Mucosa of stomach (tissue), 1 donor: Measurements from ENCODE around the gene GPRC5A.

Experiments
- H3K27me3 ChIP-seq: one replicate; pipeline ENCODE4 v1.7.0; 2013; ENCODE audit warnings: mild to moderate bottlenecking, low read length; ENCODE audit not compliant: control insufficient read depth, insufficient read depth
- H3K36me3 ChIP-seq: one replicate; pipeline ENCODE4 v1.7.0; 2013; ENCODE audit warnings: low read length; ENCODE audit not compliant: control insufficient read depth, insufficient read depth
- H3K4me1 ChIP-seq: one replicate; pipeline ENCODE4 v1.7.0; 2013; ENCODE audit warnings: mild to moderate bottlenecking, low read length; ENCODE audit not compliant: control insufficient read depth, insufficient read depth
- H3K4me3 ChIP-seq: one replicate; pipeline ENCODE4 v1.7.0; 2013; ENCODE audit warnings: low read length
- H3K9ac ChIP-seq: one replicate; pipeline ENCODE4 v1.7.0; 2013; ENCODE audit warnings: mild to moderate bottlenecking, low read length, moderate library complexity
- H3K9me3 ChIP-seq: one replicate; pipeline ENCODE4 v1.7.0; 2013; ENCODE audit warnings: mild to moderate bottlenecking, low read length, moderate library complexity; ENCODE audit not compliant: control insufficient read depth
- donor health status: Pancreatic carcinoma.

The GPRC5A gene

DNA sequence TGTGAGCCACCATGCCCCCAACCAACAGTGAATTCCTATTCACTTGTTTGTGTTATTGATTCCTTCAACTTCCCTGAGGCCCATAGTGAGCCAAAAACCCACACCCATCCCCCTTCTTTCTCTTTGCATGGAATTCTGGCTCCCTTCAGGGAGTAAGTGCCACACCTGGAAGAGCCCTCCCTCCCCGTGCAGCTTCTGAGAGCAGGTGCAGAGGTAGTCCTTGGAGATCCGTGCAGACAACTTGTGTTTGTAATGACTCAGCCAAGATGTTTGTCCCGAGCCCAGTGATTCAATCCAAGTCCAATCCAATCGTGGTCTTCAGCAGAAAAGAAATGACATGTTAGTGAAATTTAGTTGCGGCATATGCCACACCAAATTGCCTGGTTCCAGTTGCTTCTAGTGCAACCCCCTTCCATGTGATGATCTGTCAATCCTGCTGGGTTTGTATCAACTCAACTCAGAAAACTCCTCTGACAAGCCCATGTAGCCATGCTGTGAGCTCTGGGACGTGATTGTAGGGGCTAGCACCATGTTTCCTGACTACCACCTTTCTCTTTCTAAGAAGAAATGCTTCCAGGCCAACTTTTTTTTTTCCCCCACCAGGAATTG, 27.5 kb downstream of the GPRC5A start:
- Histone ChIP-seq H3K36me3 (no peaks in the 10 kb centered on the region), H3K4me3 (no peak overlapping the region), H3K9ac (no peak overlapping the region), H3K27me3 (no peaks in the 10 kb centered on the region), H3K4me1 (peaks cover 12% of the 10 kb centered on the region), H3K9me3 (no peaks in the 10 kb centered on the region)

DNA sequence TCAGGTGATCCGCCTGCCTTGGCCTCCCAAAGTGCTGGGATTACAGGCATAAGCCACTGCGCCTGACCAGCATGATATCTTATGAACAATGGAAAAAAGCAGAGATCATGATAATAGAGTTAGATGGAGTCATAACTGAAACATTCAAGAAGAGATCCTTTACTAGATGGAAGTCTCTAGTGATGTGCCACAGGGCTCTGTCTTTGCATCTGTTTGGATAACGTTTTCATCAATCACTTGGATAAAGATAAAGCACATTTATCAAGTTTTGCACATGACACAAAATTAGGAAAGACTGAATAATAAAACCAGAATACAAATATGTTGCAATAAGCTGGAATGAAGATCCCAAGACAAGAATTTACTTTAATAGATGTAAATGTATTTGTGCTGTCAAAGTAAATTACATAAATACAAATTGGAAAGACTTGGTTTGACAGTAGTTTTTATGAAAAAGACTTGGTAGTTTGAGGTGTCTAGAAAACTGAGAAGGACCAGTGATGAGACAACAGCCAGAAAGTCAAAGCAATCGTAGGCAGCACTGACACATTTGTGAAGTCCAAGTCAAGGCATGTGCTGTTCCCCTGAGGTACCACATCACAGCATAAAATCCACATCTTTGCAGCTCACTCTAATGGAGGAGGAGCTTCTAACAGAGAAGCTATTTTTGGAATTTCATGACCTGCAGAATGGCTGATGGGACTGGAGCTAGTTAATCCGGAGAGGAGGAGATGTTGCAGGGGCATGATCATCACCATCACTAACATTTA, 28.5 kb downstream of the GPRC5A start:
- no peak overlapping the region for H3K9ac ChIP-seq
- no peaks in the 10 kb centered on the region for H3K27me3 ChIP-seq
- no peaks in the 10 kb centered on the region for H3K9me3 ChIP-seq
- H3K36me3 ChIP-seq: no peaks in the 10 kb centered on the region
- peaks cover 12% of the 10 kb centered on the region for H3K4me1 ChIP-seq
- no peak overlapping the region for H3K4me3 ChIP-seq

DNA sequence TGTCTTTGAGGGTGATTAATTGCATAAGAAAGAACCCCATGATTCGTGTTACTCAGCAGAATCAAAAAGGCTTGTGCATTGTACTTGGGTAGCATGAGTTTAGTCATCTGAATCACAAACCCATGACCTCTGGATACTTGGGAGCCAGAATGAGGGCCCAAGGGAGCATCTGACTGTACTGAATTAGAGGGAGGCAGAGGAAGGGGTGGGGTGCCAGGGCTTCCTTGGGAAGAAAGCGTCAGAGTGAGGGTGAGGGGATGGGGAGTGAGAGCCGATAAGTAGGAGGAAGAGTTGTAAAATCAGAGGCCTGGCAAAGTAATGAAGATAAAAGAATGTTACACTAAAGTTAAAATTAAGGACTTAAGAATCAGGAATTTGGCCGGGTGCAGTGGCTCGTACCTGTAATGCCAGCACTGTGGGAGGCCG, 30.8 kb downstream of the GPRC5A start:
- Histone ChIP-seq H3K9ac (no peak overlapping the region), H3K36me3 (no peaks in the 10 kb centered on the region), H3K4me1 (peaks cover 13% of the 10 kb centered on the region), H3K4me3 (no peak overlapping the region), H3K9me3 (no peaks in the 10 kb centered on the region), H3K27me3 (no peaks in the 10 kb centered on the region)

DNA sequence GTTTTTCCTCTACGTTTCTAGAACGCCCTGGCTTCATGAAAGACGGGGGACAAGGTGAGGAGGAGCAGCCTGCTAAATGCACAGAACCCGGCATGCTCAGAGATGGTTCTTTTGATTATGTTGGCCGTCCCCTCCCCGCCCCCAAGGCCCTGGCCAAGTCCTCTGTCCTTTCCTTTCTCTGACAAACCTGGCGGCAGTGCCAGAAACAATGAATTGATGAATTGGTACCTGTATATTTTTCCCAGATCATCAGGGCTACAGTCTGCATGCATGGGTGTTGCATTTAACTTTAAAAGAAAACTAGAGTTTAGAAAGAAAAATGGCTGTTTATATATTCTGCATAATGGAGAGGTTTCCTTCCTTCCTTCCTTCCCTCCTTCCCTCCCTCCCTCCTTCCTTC, 31.6 kb downstream of the GPRC5A start:
- Histone ChIP-seq H3K9ac (no peak overlapping the region), H3K4me3 (no peak overlapping the region), H3K36me3 (no peaks in the 10 kb centered on the region), H3K9me3 (no peaks in the 10 kb centered on the region), H3K4me1 (peaks cover 13% of the 10 kb centered on the region), H3K27me3 (no peaks in the 10 kb centered on the region)

DNA sequence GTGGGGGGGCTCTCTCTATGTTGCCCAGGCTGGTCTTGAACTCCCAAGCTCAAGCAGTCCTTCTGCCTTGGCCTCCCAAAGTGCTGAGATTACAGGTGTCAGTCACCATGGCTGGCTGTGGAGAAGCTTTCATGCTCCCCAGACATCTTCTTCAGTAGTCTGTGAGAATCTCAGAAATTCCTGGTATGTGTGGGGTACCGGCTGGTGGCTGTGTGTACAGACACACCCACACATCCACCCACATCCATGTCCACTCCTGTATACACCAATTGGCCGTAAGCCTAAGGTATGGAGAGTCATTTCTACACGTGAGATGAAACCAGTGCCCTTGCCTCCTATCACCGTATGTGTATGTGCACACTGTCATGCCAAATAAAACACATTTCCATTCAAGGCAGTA, 32.8 kb downstream of the GPRC5A start:
- peaks cover 7% of the 10 kb centered on the region for H3K4me1 ChIP-seq
- no peak overlapping the region for H3K4me3 ChIP-seq
- H3K9ac ChIP-seq: no peak overlapping the region
- no peaks in the 10 kb centered on the region for H3K9me3 ChIP-seq
- H3K36me3 ChIP-seq: no peaks in the 10 kb centered on the region
- no peaks in the 10 kb centered on the region for H3K27me3 ChIP-seq

DNA sequence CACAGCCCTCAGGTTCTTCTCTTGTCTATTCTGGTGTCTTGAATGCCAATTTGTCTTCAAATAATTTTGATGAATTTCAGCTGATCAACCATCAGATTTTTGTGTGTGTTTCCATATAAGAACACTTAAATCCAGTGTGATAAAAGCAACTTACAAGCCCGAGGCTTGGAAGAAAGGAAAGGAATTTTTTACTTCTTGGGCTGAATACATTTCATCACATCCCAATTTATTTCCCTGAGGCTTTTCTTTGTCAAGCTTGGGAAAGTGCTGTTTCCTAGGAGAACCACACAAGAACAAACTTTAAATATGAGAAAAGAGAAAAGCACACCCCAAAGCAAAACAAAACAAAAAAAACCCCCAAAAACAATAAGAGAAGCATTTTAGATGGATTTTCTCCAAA, 34.0 kb downstream of the GPRC5A start:
- H3K9ac ChIP-seq: no peak overlapping the region
- no peaks in the 10 kb centered on the region for H3K27me3 ChIP-seq
- H3K36me3 ChIP-seq: no peaks in the 10 kb centered on the region
- H3K4me3 ChIP-seq: no peak overlapping the region
- peaks cover 7% of the 10 kb centered on the region for H3K4me1 ChIP-seq
- H3K9me3 ChIP-seq: no peaks in the 10 kb centered on the region

DNA sequence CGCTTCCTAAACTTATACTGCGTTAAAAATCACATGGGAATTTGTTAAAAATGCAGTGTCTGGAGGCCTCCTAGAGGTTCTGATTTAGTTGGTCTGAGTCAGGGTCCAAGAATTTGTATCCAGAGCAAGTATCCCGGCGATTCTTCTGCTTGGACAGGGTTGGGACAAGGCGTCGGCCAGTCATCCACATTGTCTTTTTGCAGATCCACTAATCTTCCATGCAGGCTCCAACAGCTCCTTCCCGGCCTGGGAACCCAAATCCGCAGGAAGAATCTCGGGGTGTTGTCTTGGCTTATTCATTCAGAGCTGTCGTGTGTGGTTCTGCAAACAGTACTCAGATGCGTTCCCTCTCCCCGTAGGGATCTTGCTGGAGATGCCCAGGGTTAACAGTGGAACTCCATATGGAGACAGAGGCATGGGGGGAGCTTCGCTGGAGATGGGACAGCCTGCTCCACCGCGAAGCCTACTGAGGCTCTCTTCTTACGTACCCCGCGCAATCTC, 35.3 kb downstream of the GPRC5A start:
- Histone ChIP-seq H3K36me3 (no peaks in the 10 kb centered on the region), H3K9ac (peak overlapping the region; percentile 36), H3K9me3 (no peaks in the 10 kb centered on the region), H3K27me3 (no peaks in the 10 kb centered on the region), H3K4me3 (no peak overlapping the region), H3K4me1 (peaks cover 7% of the 10 kb centered on the region)

DNA sequence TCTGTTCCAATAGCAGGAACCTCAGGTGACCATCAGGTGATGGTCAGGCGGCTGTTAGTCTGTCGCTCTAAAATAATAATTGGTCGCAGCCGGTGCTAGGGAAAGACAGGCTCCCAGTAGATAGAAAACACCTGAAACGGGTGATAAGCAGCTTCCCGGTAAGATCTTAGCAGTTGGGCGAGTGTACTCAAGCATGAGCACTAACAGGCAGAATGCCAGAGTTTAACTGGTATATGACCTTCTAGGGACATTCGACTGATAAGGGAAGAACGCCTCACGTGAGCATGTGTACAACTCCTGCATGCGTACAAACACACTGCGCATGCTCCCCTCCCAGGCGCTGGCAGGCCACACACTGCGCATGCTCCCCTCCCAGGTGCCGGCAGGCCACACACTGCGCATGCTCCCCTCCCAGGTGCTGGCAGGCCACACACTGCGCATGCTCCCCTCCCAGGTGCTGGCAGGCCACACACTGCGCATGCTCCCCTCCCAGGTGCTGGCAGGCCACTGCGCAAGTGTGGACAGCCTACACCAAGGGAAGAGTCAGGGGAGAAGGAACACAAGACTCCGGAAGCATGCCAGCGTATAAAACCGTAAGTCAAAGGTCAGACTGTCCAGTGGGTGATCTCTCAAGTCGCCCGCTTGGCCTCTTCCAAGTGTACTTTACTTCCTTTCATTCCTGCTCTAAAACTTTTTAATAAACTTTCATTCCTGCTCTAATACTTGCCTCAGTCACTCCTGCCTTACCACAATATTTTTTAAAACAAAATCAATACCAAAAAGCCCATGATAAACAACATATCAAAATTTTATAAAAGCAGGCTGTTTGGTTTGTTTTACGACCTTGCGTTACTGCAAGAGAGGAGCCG, 36.1 kb downstream of the GPRC5A start:
- Histone ChIP-seq H3K36me3 (no peaks in the 10 kb centered on the region), H3K9me3 (no peaks in the 10 kb centered on the region), H3K9ac (peak overlapping the region; percentile 67), H3K27me3 (no peaks in the 10 kb centered on the region), H3K4me3 (peak overlapping the region; percentile 53), H3K4me1 (peaks cover 7% of the 10 kb centered on the region)

DNA sequence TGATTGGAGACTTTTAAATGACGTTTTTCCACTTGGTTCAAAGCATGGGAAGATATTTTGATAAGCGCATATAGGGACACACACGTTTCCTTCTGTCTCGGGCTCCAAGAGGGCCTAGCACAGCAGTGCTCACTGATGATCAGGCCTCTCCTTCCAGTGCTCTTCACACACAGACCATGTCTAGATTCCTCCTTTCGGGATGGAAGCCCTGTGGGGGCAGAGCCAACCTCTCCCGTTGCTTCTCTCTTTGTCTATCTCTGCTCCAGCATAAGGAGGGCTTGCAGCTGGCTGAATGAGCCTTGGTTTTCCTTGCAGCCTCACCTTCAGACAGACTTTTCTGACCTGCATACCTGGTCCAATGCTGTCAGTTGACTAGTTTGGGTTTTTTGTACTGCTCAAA, 38.3 kb downstream of the GPRC5A start:
- no peaks in the 10 kb centered on the region for H3K9me3 ChIP-seq
- H3K4me3 ChIP-seq: no peak overlapping the region
- H3K36me3 ChIP-seq: no peaks in the 10 kb centered on the region
- peaks cover 7% of the 10 kb centered on the region for H3K4me1 ChIP-seq
- H3K9ac ChIP-seq: no peak overlapping the region
- H3K27me3 ChIP-seq: no peaks in the 10 kb centered on the region

DNA sequence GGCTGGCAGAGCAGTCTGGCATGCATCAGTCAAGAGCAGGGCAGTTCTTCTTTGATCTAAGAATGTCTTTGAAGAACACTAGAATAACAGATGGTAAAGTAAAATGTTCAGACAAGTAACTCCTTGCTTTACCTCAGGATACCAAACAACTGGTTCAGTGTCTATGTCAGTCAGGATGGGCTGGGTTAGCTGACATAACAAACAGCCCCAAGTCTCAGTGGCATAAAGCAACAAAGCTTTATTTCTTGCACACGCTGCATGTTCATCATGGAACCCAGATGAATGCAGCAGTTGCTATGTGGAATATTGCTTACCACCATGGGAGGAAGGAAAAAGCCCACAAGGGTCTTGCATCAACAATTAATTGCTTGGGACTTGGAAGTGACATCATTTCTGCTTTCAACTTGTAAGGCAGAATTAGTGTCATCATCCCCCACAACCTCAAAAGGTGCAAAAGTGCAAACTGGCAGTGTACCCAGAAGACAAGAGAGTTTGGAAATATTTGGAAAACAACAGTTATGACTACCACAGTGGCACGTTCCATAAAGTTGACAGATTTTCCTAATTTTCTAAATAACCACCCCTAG, 39.4 kb downstream of the GPRC5A start:
- H3K4me1 ChIP-seq: peaks cover 7% of the 10 kb centered on the region
- no peaks in the 10 kb centered on the region for H3K27me3 ChIP-seq
- H3K36me3 ChIP-seq: no peaks in the 10 kb centered on the region
- H3K4me3 ChIP-seq: no peak overlapping the region
- no peaks in the 10 kb centered on the region for H3K9me3 ChIP-seq
- no peak overlapping the region for H3K9ac ChIP-seq

DNA sequence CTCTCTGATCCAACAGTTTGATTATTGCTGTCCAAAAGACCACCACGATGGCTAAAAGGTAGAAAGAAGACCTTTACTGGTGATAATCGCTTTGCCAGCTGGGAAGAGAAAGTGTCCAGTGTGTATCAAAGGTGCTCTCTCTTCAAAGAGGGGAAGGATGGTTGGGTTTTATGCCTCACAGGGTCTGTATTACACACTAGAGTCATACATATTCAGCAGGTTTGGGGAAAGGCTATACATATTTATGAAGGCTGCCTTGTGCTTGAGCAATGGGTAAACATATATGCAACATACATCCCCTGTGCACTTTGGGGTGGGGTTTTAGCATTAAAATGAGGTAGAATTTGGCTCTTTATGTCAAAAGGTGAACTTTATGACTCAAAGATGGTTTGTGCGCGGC, 42.4 kb downstream of the GPRC5A start:
- no peaks in the 10 kb centered on the region for H3K27me3 ChIP-seq
- no peaks in the 10 kb centered on the region for H3K36me3 ChIP-seq
- no peak overlapping the region for H3K4me3 ChIP-seq
- H3K4me1 ChIP-seq: no peaks in the 10 kb centered on the region
- H3K9ac ChIP-seq: no peak overlapping the region
- H3K9me3 ChIP-seq: no peaks in the 10 kb centered on the region
